Anterior cingulate cortex (tissue), 58 donors: ENCODE measurements around the gene HSD17B12.

Source experiments
- DNase-seq, 58 donors: peaks; one replicate each; lab custom pipeline; 2025; lab: John Stamatoyannopoulos, UW

Gene HSD17B12

GRCh38 chr11:43904742-43905535 is 224.4 kb downstream of the HSD17B12 start:
- peak in 12 of 58 donors; percentile 6 to 48 (median 23) for DNase-seq

DNA sequence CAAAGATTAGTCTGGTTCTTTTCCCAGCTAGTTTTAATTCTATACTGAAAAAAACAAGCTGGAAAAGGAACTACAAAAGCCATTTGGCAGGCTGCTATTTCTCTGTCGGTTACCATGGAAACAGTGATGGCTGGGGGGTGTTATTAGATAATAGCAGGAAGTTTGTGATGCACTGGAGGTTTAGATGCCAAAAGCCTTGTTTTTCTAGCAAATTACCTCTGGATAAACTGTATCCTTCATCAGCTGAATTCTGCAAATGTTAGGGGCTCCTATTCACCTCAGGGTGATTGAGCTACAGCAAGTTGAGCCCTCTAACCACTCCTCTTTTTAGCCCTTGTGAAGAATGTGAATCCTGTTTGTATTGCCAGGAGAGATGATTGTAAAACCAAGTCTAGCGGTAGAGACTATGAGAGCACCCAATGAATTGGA is 225.3 kb downstream of the HSD17B12 start:
- peak in 14 of 58 donors; percentile 3 to 58 (median 20) for DNase-seq
